Upper lobe of left lung (tissue), 6 donors: ENCODE data around the gene HIP1. TPM values are rescaled to one million over a fixed set of nuclear protein-coding genes. Genes with fewer than 3 reads are reported as not detected.

Experiments used
- ATAC-seq, 2 donors: fragments of 200-7000 bp; cut with Tn5 transposase; one replicate each; pipeline ENCODE4 v1.9.1; 2022; ENCODE audit warnings: mild to moderate bottlenecking in 2 of 2, moderate library complexity in 2 of 2; ENCODE audit not compliant: low FRiP score in 2 of 2
- DNase-seq, 2 donors: peaks; one replicate each; pipeline ENCODE4 v3.0.0-alpha.2; 2019 to 2020
- H3K27ac ChIP-seq, 4 donors: fragments of 200-600 bp; sonication (generic); one replicate each; pipeline ENCODE4 v1.5.1; 2016 to 2019
- H3K27me3 ChIP-seq, 4 donors: fragments of 200-600 bp; sonication (generic); one replicate each; pipeline ENCODE4 v1.5.1; 2017 to 2019
- H3K36me3 ChIP-seq, 4 donors: fragments of 200-600 bp; sonication (generic); one replicate each; pipeline ENCODE4 v1.5.1; 2016 to 2019
- H3K4me1 ChIP-seq, 4 donors: fragments of 200-600 bp; sonication (generic); one replicate each; pipeline ENCODE4 v1.5.1; 2018 to 2019
- H3K4me3 ChIP-seq, 4 donors: fragments of 200-600 bp; sonication (generic); one replicate each; pipeline ENCODE4 v1.5.1; 2017 to 2019; ENCODE audit warnings: mild to moderate bottlenecking in 2 of 4, moderate library complexity in 1 of 4
- H3K9me3 ChIP-seq, 4 donors: fragments of 200-600 bp; sonication (generic); one replicate each; pipeline ENCODE4 v1.5.1; 2018 to 2019
- CTCF ChIP-seq, 6 experiments: fragments of 450-650 bp in 4 of 6; fragments of 200-600 bp in 2 of 6; sonication (generic) in 2 of 6; IDR thresholded peaks; one replicate each; pipeline ENCODE4 v1.5.1; 2016 to 2019; ENCODE audit warnings: antibody characterized with exemption in 6 of 6
- EP300 ChIP-seq, 4 donors: sonication (generic); formaldehyde crosslinking; IDR thresholded peaks; one replicate each; pipeline ENCODE4 v1.5.1; 2017; ENCODE audit warnings: antibody characterized with exemption in 4 of 4, control low read depth in 2 of 4
- POLR2A ChIP-seq, 4 donors: fragments of 450-650 bp; IDR thresholded peaks; one replicate each; pipeline ENCODE4 v1.5.1; 2016 to 2017; ENCODE audit warnings: antibody characterized with exemption in 4 of 4, mild to moderate bottlenecking in 2 of 4
- POLR2AphosphoS5 ChIP-seq, 2 donors: sonication (generic); formaldehyde crosslinking; IDR thresholded peaks; one replicate each; pipeline ENCODE4 v1.5.1; 2017; ENCODE audit warnings: antibody characterized with exemption in 2 of 2
- WGBS, 2 donors: methylation state at CpG; one replicate each; pipeline ENCODE4 v1.1.5; 2017 to 2018; 5-methylcytosine and 5-hydroxymethylcytosine counted together
- total RNA-seq, 6 donors: library from RNA; depleted of rRNA in 4 of 6; stranded (reverse); fragments of >200 nt in 4 of 6; gene quantifications; one replicate each; pipeline versions ENCODE4 v1.1.0 to v1.2.1, GENCODE V29; 2016 to 2021
- donor health status: DM: no; HTN: no; CAD: no; lungs with moderate emphysema.
- donor health status: DM: no; HTN: yes; CAD: no; lungs with severe emphysema.

The HIP1 gene
- total RNA-seq, 6 donors from 2014 or later: 43.9 to 66.0 (median 55.2) TPM

- H3K4me3 ChIP-seq: no peak overlapping the region
- H3K27ac ChIP-seq: peak overlapping the region; percentile 60 to 79 (median 78)
- no peaks in the 10 kb centered on the region for H3K27me3 ChIP-seq
- TF ChIP-seq EP300 (IDR thresholded peaks at IDR 0.05) (no peak), POLR2A (IDR thresholded peaks at IDR 0.05) (no peak), POLR2AphosphoS5 (IDR thresholded peaks at IDR 0.05) (no peak), CTCF (IDR thresholded peaks at IDR 0.05) (no peak)
- ATAC-seq: no peak
- H3K4me1 ChIP-seq: peaks cover 28 to 36% (median 32%) of the 10 kb centered on the region in 4 donors
- no peaks in the 10 kb centered on the region for H3K36me3 ChIP-seq
- H3K9me3 ChIP-seq: peaks cover 6 to 16% (median 11%) of the 10 kb centered on the region in 4 donors
- no peak for DNase-seq
Observed at GRCh38 chr7:75711076-75711475, 27.7 kb downstream of the HIP1 start.

- H3K9me3 ChIP-seq: peaks cover 3 to 9% (median 5%) of the 10 kb centered on the region in 4 donors
- TF ChIP-seq POLR2AphosphoS5 (IDR thresholded peaks at IDR 0.05): no peak
- no peak for TF ChIP-seq POLR2A (IDR thresholded peaks at IDR 0.05)
- no peak for TF ChIP-seq EP300 (IDR thresholded peaks at IDR 0.05)
- no peak for TF ChIP-seq CTCF (IDR thresholded peaks at IDR 0.05)
- no peaks in the 10 kb centered on the region for H3K27me3 ChIP-seq
- H3K4me1 ChIP-seq: peaks cover 0 to 7% (median 0%) of the 10 kb centered on the region in 4 donors
- H3K4me3 ChIP-seq: no peak overlapping the region
- ATAC-seq (no peak), DNase-seq (no peak)
- 59 to 78% methylated on average over 4 of the region's 4 CpGs for WGBS, 2 donors
- no peak overlapping the region for H3K27ac ChIP-seq
- no peaks in the 10 kb centered on the region for H3K36me3 ChIP-seq
Observed at GRCh38 chr7:75704928-75705327, 33.8 kb downstream of the HIP1 start.

- no peak for DNase-seq
- Histone ChIP-seq H3K4me3 (no peak overlapping the region), H3K9me3 (no peaks in the 10 kb centered on the region), H3K27ac (no peak overlapping the region), H3K27me3 (no peaks in the 10 kb centered on the region), H3K4me1 (peaks cover 0 to 7% (median 0%) of the 10 kb centered on the region in 4 donors), H3K36me3 (peaks cover 0 to 5% (median 0%) of the 10 kb centered on the region in 4 donors)
- WGBS, 2 donors: 88 to 91% methylated on average over 4 of the region's 4 CpGs
- no peak for TF ChIP-seq POLR2AphosphoS5 (IDR thresholded peaks at IDR 0.05)
- TF ChIP-seq POLR2A (IDR thresholded peaks at IDR 0.05): no peak
- TF ChIP-seq CTCF (IDR thresholded peaks at IDR 0.05): no peak
- no peak for TF ChIP-seq EP300 (IDR thresholded peaks at IDR 0.05)
- no peak for ATAC-seq
Observed at GRCh38 chr7:75702515-75702914, 36.2 kb downstream of the HIP1 start.

- no peak for DNase-seq
- no peaks in the 10 kb centered on the region for H3K27me3 ChIP-seq
- H3K4me3 ChIP-seq: no peak overlapping the region
- peaks cover 0 to 8% (median 2%) of the 10 kb centered on the region in 4 donors for H3K4me1 ChIP-seq
- no peak overlapping the region for H3K27ac ChIP-seq
- 93 to 94% methylated on average over 9 to 12 of the region's 12 CpGs for WGBS, 2 donors
- peaks cover 0 to 5% (median 0%) of the 10 kb centered on the region in 4 donors for H3K36me3 ChIP-seq
- H3K9me3 ChIP-seq: no peaks in the 10 kb centered on the region
- ATAC-seq: no peak
- TF ChIP-seq POLR2A (IDR thresholded peaks at IDR 0.05) (no peak), EP300 (IDR thresholded peaks at IDR 0.05) (no peak), CTCF (IDR thresholded peaks at IDR 0.05) (no peak), POLR2AphosphoS5 (IDR thresholded peaks at IDR 0.05) (no peak)
Observed at GRCh38 chr7:75699993-75700392, 38.7 kb downstream of the HIP1 start.

- DNase-seq: no peak
- H3K4me3 ChIP-seq: no peak overlapping the region
Observed at GRCh38 chr7:75698358-75698757, 40.4 kb downstream of the HIP1 start.

More at GRCh38 chr7:75698358-75698757, 40.4 kb downstream of the HIP1 start:
- H3K27me3 ChIP-seq: no peaks in the 10 kb centered on the region
- H3K36me3 ChIP-seq: peaks cover 0 to 5% (median 0%) of the 10 kb centered on the region in 4 donors
- H3K4me1 ChIP-seq: peaks cover 0 to 8% (median 0%) of the 10 kb centered on the region in 4 donors
- no peak for ATAC-seq
- H3K9me3 ChIP-seq: no peaks in the 10 kb centered on the region
- no peak for TF ChIP-seq EP300 (IDR thresholded peaks at IDR 0.05)
- no peak for TF ChIP-seq CTCF (IDR thresholded peaks at IDR 0.05)
- no peak for TF ChIP-seq POLR2A (IDR thresholded peaks at IDR 0.05)
- no peak for TF ChIP-seq POLR2AphosphoS5 (IDR thresholded peaks at IDR 0.05)
- no peak overlapping the region for H3K27ac ChIP-seq
